Activated naive CD4-positive, alpha-beta T cell treated with anti-CD3 and anti-CD28 coated beads, Interleukin-2, amount 50 U/mL, for 24 hours (primary cell): Measurements from ENCODE around the gene HPS1.

Experiments
- H3K27ac Mint-ChIP-seq: one replicate; pipeline ENCODE4 v1.8.0; 2021; ENCODE audit warnings: mild to moderate bottlenecking, mixed read lengths
- H3K27me3 Mint-ChIP-seq: one replicate; pipeline ENCODE4 v1.8.0; 2021; ENCODE audit warnings: mixed read lengths
- H3K36me3 Mint-ChIP-seq: one replicate; pipeline ENCODE4 v1.8.0; 2021; ENCODE audit warnings: mixed read lengths
- H3K4me1 Mint-ChIP-seq: one replicate; pipeline ENCODE4 v1.8.0; 2021; ENCODE audit warnings: mixed read lengths
- H3K4me3 Mint-ChIP-seq: one replicate; pipeline ENCODE4 v1.8.0; 2021; ENCODE audit warnings: mild to moderate bottlenecking, mixed read lengths
- H3K9me3 Mint-ChIP-seq: one replicate; pipeline ENCODE4 v1.8.0; 2021; ENCODE audit warnings: mixed read lengths

The HPS1 gene

DNA sequence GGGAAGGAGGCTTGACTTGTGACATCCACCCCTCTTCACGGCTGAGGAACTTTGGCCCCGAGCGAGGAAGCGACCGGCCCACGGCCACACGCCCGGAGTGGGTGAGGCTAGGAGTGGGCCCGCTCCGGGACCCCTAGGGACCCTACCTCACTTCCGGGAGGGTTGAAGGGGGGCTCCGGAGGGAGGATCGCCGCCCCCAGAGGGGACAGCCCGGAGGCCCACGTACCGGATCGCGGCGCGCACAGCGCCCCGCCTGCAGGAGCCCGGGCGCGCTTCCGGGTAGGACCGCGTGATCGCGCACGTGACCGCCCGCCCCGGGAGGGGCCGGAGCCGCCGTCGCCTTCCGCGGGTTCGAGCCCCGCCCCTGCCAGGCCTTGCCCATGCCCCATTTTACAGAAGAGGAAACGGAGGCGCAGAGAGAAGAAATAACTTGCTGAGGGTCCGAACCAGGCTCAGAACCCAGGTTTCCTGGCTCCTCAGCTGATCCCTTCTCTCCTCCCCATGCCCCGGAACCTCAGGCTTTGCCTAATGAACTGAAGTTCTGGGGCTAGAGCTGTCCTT lies at the start of gene HPS1:
Gene HPS1 (minus strand): TSS at position 275 of the 561 bp plus-strand sequence. CDS start 3,695 bp downstream, outside the sequence.
- H3K4me1 Mint-ChIP-seq: peaks cover 45% of the 10 kb centered on the region
- peaks cover 2% of the 10 kb centered on the region for H3K27me3 Mint-ChIP-seq
- peaks cover 12% of the 10 kb centered on the region for H3K36me3 Mint-ChIP-seq
- no peaks in the 10 kb centered on the region for H3K9me3 Mint-ChIP-seq
- H3K27ac Mint-ChIP-seq: peak within 1 kb of the TSS; percentile 90
- H3K4me3 Mint-ChIP-seq: peak within 1 kb of the TSS; percentile 95

DNA sequence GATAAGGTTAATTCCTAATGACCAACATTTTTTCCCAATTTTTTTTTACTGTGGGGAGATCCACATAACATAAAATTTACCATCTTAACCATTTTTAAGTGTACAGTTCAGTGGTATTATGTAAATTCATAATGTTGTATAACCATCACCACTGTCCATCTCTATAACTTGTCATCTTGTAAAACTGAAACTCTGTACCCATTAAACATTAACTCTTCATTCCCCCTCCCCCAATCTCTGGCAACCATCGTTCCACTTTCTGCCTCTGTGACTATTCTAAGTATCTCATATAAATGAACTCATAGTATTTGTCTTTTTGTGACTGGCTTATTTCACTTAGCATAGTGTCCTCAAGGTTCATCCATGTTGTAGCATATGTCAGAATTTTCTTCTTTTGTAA lies 46.0 kb upstream of the HPS1 start:
- Mint-ChIP-seq H3K4me1 (no peaks in the 10 kb centered on the region), H3K4me3 (no peak overlapping the region)

DNA sequence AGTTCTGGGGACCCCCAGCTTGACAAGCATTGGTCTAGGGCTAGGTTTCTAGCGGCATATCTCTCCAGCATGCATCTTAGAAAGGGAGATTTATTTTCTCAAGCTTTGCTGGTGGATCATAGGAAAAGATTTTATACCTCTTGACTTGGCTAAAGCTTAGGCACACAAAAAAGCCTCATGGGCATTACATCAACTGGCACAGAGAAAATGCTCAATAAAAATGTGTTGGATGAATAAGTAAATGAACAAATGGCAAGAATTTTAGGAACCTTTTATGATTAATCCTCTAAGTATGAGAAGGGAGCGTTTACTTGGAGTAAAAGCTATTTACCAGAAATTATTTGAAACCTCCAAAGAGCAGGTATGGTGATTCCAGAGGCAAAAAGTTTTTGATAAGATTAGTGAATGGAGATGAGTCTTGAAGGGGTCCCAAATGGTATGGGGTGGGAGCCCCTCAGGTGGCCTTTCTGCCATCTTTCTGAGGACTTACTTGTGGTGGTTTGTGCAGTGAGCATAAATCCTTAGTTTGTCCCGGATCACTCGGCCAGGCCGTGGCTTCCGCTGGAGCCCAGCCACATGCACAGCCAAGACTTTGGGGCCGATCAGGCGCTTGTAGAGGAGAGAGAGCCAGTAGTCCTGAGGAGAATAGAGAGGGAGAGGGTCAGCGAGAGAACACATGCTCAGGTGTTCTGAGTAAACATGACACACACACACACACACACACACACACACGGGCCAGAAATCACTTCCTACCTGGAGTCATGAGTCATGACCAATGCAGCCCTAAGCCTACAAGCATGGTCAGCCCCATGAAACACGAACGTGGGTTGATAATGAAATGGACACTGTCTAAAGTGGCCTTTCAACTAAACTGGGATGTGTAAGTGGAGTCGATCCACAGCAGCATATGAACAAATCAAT lies 43.1 kb upstream of the HPS1 start:
- Mint-ChIP-seq H3K36me3 (no peaks in the 10 kb centered on the region), H3K4me3 (no peak overlapping the region), H3K4me1 (no peaks in the 10 kb centered on the region), H3K9me3 (peaks cover 5% of the 10 kb centered on the region), H3K27me3 (peaks cover 20% of the 10 kb centered on the region), H3K27ac (no peak overlapping the region)

More for the DNA sequence above, 46.0 kb upstream of the HPS1 start:
- Mint-ChIP-seq H3K27ac (no peak overlapping the region), H3K9me3 (peaks cover 18% of the 10 kb centered on the region), H3K27me3 (peaks cover 16% of the 10 kb centered on the region), H3K36me3 (peaks cover 5% of the 10 kb centered on the region)

DNA sequence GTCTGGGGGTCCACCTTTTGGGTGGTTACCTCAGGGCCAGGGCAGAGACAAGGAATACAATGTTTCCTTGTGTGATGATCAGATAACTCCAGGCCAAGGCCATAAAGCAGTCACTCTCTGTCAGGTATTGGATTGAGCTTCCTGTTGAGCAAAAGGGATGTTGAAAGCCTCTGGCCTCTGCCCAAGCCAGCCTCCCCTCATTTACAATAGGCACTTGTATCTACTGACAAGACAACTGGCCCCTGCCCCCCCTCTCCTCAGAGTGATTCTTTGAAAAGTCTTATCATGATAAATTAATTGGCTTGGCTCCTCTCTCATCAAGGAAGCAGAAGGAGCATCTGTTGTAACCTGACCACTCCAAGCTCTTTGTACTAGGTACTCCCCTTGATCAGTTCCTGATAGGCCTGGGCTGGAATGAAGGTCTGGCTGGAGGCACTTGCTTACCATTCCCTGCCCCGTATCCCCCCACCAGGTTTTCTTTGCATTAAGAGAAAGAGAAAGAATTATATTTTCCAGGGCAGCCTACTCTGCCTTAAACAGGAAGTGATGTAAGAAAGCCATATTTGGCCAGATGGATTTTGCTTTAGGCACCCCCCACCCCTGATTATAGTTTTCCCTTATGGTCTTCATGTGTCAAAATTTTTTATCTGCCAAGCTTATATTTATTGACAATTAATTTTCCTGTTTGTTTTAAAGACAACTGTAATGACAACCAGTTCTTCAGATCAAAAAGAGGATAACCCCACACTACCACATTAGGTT lies 42.1 kb upstream of the HPS1 start:
- Mint-ChIP-seq H3K27ac (no peak overlapping the region), H3K4me3 (no peak overlapping the region), H3K36me3 (no peaks in the 10 kb centered on the region), H3K27me3 (peaks cover 19% of the 10 kb centered on the region), H3K4me1 (no peaks in the 10 kb centered on the region), H3K9me3 (peaks cover under 1% of the 10 kb centered on the region)

DNA sequence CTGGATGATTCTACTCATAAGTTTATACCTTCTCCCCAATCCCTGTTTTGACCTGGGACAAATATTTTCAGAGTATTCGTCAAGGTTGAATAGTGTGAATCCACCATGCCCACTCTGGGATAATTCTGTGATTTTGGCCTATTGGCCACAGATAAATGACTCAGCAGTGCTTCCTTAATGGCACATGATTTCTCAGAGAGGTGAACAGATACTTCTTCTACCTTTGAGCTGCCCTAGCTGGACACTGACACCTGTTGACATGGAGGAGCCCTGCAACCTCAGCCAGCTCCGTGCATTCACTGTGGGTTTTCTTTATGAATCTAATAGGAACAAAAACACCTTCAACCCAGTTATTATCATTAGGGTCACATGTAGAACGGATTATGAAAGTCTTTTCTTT lies 40.9 kb upstream of the HPS1 start:
- Mint-ChIP-seq H3K4me1 (no peaks in the 10 kb centered on the region), H3K36me3 (no peaks in the 10 kb centered on the region), H3K27me3 (peaks cover 16% of the 10 kb centered on the region), H3K27ac (no peak overlapping the region), H3K9me3 (no peaks in the 10 kb centered on the region), H3K4me3 (no peak overlapping the region)

DNA sequence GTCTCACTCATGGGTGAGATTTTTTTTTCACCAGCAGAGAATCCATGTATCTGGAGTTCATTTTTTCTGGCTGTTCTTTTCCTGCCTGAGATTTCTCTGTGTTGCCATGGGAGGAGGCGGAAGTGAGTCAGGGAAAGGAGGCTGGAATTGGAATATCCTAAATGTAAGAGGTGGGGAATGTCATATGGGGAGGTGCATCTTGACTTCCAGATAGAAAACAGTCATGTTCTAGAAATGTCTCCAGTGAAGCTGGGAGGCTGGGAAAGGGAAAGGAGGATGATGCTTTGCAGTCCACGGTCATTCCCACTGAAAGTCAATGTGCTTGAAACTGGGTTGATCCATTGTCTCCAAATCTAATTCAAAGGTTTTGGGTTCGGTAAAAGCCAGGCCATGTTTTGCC lies 39.7 kb upstream of the HPS1 start:
- H3K4me1 Mint-ChIP-seq: no peaks in the 10 kb centered on the region
- H3K27ac Mint-ChIP-seq: no peak overlapping the region
- H3K9me3 Mint-ChIP-seq: no peaks in the 10 kb centered on the region
- no peaks in the 10 kb centered on the region for H3K36me3 Mint-ChIP-seq
- H3K4me3 Mint-ChIP-seq: no peak overlapping the region
- H3K27me3 Mint-ChIP-seq: peaks cover 16% of the 10 kb centered on the region

DNA sequence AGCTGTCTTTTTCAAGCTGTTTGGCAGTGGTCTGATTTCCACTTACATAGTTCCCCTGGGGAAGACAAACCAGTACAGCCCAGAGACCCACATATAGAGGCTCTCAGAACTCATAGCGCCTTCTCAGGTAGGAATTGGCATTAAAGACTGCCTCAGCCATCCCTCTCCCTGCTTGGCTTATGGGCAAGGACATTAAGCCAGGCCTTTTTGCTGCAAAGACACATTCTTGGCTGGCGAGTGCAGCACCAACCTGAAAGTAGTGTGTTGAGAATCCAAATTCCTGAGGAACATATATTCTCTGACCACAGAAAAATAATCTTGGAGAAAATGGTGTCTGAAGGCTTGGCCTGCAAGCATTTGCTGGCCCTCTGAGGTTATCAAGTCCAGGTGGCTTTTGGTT lies 39.2 kb upstream of the HPS1 start:
- H3K36me3 Mint-ChIP-seq: no peaks in the 10 kb centered on the region
- H3K9me3 Mint-ChIP-seq: no peaks in the 10 kb centered on the region
- peaks cover 16% of the 10 kb centered on the region for H3K27me3 Mint-ChIP-seq
- no peak overlapping the region for H3K27ac Mint-ChIP-seq
- no peaks in the 10 kb centered on the region for H3K4me1 Mint-ChIP-seq
- no peak overlapping the region for H3K4me3 Mint-ChIP-seq

DNA sequence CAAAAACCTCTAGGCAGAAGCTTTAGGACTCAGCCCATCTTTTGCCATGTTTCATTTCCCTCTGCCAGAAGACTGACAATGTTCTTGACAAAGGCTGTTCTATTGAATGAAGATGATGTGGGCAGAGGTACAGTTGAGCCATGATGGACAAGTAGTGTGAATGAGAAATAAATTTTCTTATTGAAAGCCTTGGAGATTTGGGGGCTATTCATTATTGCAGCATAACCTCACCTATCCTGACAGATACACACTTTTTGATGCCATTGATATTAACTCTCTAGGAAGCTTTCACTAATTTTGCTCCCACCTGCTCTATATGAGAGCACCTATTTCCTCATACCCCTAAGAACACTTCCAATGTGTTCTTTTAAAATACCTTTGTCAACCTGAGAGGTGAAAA lies 36.9 kb upstream of the HPS1 start:
- H3K27ac Mint-ChIP-seq: no peak overlapping the region
- no peaks in the 10 kb centered on the region for H3K36me3 Mint-ChIP-seq
- no peak overlapping the region for H3K4me3 Mint-ChIP-seq
- H3K9me3 Mint-ChIP-seq: no peaks in the 10 kb centered on the region
- H3K4me1 Mint-ChIP-seq: no peaks in the 10 kb centered on the region
- peaks cover 9% of the 10 kb centered on the region for H3K27me3 Mint-ChIP-seq

DNA sequence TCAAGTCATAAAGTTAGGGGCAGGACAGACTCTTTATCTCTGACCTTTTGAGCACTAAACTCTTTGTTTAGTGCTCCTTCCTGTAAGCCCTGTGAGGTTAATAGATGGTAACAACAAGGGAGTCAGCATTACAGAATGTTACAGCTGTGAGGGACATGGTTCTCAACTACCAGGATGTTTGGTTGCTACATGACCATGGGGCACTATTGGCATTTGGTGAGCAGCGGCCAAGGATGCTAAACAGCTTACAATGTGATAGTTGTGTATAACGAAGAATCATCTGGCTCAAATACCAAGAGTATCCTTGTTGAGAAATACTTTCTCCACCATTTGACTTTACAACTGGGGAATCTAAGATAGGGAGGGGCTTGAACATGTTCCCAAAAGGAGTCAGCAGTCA lies 35.4 kb upstream of the HPS1 start:
- Mint-ChIP-seq H3K4me1 (no peaks in the 10 kb centered on the region), H3K36me3 (no peaks in the 10 kb centered on the region), H3K9me3 (no peaks in the 10 kb centered on the region), H3K4me3 (no peak overlapping the region), H3K27me3 (peaks cover 3% of the 10 kb centered on the region), H3K27ac (no peak overlapping the region)

DNA sequence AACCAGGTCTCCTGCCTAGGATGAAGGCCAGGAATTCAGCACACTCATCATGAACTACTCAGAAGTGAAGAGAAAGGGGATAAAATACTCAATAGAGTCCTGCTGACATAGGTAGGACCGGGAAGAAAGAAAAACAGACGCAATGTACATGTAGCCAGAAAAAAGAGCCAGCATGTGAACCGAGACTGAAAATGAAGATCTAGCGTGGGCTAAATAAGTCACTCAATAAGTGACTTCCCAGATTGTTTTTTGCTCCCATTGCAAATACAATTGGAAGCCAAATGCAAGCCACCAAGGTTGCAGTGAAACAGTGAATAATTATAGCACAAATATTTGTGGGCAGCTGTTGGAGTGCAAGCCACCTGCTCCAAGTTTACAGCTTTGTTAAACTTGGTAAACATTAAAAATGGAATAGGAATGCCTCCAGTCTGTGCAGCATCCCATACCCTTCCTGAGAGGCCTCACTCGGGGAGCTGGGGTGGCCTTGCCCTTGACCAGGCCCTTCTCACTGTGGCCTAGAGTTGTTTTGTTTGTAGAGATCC lies 34.7 kb upstream of the HPS1 start:
- Mint-ChIP-seq H3K4me3 (no peak overlapping the region), H3K36me3 (no peaks in the 10 kb centered on the region), H3K27me3 (peaks cover 1% of the 10 kb centered on the region)

DNA sequence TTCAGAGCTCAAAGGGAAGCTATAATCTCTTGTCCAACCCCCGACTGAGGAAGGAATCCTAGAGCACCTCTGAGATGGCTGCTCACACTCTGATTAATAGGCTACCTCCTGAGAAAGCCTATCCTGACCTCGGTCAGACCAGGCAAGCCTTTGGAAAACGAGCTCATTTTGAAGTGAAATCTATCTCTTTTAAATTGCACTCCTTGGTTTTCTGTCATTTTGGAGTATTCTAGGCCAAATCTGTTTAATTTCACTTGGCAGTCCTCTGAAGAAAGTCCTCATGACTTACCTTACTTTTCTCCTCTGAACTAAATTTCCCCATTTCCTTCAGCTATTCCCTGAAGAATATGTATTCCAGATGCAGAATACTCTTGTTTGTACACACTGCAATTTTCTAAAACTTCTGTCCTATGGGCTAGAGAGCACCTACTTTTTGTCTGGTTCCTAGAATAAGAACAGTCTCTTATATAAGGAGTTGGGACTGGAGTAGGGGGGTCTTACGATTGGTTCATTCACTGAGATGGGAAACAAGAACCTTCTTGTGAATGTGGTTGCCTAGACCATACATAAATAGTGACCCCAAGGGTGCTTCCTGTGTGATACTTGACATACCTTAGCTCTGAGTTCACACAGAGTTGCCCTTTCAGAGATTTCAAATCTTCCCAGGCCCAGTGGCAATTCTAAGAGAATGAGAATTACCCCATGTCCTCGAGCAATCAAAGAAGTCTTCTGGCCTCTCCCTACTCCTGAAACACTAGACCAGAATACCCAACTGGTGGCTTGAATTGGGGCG lies 31.9 kb upstream of the HPS1 start:
- no peak overlapping the region for H3K4me3 Mint-ChIP-seq
- peaks cover 4% of the 10 kb centered on the region for H3K4me1 Mint-ChIP-seq
- H3K27me3 Mint-ChIP-seq: no peaks in the 10 kb centered on the region
- H3K36me3 Mint-ChIP-seq: no peaks in the 10 kb centered on the region
- H3K9me3 Mint-ChIP-seq: no peaks in the 10 kb centered on the region
- no peak overlapping the region for H3K27ac Mint-ChIP-seq

More for the DNA sequence above, 34.7 kb upstream of the HPS1 start:
- Mint-ChIP-seq H3K9me3 (no peaks in the 10 kb centered on the region), H3K4me1 (no peaks in the 10 kb centered on the region), H3K27ac (no peak overlapping the region)

DNA sequence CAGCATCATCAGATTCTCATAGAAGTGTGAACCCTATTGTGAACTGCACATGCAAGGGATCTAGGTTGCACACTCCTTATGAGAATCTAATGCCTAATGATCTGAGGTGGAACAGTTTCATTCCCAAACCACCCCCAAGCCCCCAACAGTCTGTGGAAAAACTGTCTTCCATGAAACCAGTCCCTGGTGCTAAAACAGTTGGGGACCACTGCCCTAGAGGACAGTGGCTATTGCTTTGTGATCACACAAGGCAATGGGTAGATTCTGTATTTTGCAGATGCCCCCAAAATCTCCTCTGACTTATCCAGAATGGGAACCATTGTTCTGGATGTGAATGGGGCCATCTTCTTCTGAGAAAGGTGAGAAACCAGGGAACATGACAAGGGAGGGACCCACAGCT lies 31.1 kb upstream of the HPS1 start:
- H3K36me3 Mint-ChIP-seq: no peaks in the 10 kb centered on the region

DNA sequence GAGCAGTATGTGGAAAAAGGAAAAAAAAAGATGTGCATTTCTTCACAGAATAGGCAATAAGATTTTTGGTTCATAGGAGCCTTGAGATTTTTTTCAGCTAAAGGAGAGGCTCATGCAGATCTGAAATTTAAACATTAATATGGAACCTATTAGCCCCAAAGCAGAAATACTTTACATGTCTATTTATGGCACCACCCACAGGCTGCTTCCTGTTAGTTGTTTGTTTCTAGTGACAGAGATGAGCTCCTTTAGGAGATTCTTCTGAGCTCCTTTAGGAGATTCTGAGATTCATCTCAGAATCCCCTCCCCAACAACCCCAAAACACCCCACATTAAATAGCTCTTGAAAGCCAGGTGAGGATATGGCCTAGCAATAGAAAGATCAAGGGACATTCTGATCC lies 27.9 kb upstream of the HPS1 start:
- no peak overlapping the region for H3K4me3 Mint-ChIP-seq
- H3K27me3 Mint-ChIP-seq: no peaks in the 10 kb centered on the region
- H3K9me3 Mint-ChIP-seq: no peaks in the 10 kb centered on the region
- peaks cover 4% of the 10 kb centered on the region for H3K4me1 Mint-ChIP-seq
- no peaks in the 10 kb centered on the region for H3K36me3 Mint-ChIP-seq
- H3K27ac Mint-ChIP-seq: no peak overlapping the region

More for the DNA sequence above, 31.1 kb upstream of the HPS1 start:
- Mint-ChIP-seq H3K27ac (no peak overlapping the region), H3K9me3 (no peaks in the 10 kb centered on the region), H3K4me3 (no peak overlapping the region), H3K4me1 (peaks cover 4% of the 10 kb centered on the region), H3K27me3 (no peaks in the 10 kb centered on the region)

DNA sequence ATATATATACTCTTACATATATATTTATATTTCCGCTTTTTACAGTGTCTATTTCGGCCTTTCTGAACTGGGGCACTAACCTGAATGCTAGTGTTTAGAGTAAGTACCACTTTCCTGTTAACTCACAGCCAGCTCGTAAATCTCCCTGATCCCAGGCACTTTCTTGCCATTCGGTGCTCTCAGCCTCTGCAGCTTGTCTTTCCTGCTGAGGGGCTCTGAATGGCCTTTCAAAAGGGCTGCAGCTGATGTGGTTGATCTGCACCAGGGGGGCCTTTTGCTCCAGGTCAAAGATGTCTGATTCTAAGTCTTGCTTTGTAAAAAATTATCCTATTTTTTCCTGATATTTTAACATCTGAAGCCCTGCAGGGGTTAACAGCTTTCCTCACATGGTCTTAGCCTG lies 25.5 kb upstream of the HPS1 start:
- Mint-ChIP-seq H3K27ac (no peak overlapping the region), H3K9me3 (no peaks in the 10 kb centered on the region), H3K27me3 (no peaks in the 10 kb centered on the region), H3K4me1 (peaks cover 9% of the 10 kb centered on the region), H3K4me3 (no peak overlapping the region), H3K36me3 (no peaks in the 10 kb centered on the region)

DNA sequence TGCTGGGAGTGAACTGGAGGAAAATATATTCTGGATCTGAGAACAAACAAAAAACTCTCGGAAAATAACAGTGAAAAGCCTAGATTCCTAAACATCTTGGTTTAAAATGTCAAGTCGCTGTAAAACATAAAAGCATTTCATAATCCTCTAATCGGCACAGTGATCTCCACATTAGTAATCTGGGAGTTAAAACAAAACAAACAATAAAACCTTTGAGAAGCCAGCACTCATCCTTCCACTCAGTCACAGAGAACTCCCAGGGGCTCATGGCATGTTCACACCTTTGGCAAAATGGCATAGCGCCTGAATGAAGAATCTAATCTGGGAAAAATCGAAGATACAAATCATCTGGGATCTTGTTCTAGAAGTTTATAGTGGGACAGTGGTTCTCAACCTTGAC lies 24.1 kb upstream of the HPS1 start:
- Mint-ChIP-seq H3K36me3 (no peaks in the 10 kb centered on the region), H3K27me3 (no peaks in the 10 kb centered on the region), H3K27ac (no peak overlapping the region), H3K4me1 (peaks cover 11% of the 10 kb centered on the region), H3K4me3 (no peak overlapping the region), H3K9me3 (no peaks in the 10 kb centered on the region)
